Right forelimb (tissue), 1 donor: ENCODE results near the gene RAD51AP2.
"Not testable (repeated sequence)": the region's sequence is repeated elsewhere in the genome, so short reads cannot be mapped to it uniquely, and the experiment has no call there.

Source experiments
- DNase-seq: peaks from one replicate; pipeline ENCODE4 v3.0.0-alpha.2; 2018

The RAD51AP2 gene

DNA sequence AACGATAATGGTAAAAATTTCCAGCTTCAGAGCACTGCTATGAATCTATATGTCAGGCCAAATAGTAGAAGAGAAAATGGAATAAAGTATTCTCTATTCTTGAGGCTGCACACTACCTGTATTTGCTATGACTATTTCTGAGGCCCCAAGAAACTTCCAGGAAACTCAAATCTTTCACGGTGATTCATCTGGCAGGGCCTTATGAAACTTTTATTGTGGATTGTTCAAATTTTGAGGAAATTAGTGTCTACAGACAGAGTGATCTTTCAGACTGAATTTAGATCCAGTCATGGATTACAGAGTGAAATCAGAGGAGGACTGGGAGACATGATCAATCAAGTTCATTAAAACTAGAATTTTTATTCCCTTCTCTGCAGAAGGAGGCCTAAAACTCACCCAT is 18.2 kb upstream of the RAD51AP2 start:
- no peak for DNase-seq

DNA sequence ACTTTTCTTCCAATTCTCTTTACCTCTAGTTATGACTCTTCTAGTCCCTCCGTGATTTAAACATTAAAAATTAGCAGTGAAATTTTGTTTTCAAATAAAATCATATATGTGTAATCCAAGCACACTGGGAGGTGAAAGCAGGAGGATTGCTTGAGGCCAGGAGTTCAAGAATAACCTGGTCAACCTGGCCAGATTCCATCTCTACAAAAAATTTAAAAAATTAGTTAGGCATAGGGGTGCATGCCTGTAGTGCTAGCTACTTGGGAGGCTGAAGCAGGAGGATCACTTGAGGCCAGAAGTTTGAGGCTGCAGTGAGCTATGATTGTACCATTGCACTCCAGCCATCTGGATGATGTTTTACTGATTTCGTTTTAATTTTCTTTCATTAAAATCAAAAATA is 15.3 kb upstream of the RAD51AP2 start:
- no peak for DNase-seq

DNA sequence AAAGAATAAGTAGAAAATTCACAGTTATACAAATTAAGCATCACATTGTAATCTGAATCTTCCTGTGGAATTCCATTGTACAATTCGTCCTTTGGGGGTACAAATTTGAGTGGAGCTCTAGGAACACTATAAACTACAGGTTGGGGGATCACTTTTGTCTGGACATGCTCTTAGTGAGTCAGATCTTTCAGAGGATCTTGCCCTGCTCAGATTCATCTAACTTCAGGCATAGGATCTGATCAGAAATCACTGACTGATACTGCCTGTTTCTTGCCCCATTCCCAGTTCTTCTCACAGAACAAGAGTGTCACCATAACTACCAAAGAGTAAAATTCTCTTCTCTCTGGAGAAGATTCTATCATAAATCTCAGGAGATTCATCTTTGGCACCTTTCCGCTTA is 11.5 kb upstream of the RAD51AP2 start:
- no peak for DNase-seq

DNA sequence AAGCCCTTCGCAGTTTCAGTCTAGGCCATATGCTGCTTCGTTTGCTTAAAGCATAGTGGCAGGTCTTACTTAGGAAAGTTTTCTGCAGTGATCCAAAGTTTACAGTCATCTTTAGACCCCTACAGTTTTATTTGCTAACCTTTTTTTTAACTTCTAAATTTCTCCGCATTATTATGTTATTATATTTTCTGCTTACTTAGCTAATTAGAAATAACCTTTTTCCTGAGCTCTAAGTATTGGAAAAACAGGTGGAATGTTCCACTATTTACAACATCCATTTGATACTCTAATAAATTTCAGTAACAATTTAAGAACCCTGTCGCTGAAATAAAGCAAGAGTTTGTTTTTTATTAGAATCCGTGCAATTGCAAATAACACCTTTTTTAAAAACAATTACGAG is 4.1 kb upstream of the RAD51AP2 start:
- DNase-seq = no peak

GRCh38 chr2:17521621-17522020 is 3.4 kb upstream of the RAD51AP2 start:
- no peak for DNase-seq

GRCh38 chr2:17520761-17521160 is 2.5 kb upstream of the RAD51AP2 start:
- no peak for DNase-seq

GRCh38 chr2:17519486-17519885 is 1.2 kb upstream of the RAD51AP2 start:
- DNase-seq = no peak

DNA sequence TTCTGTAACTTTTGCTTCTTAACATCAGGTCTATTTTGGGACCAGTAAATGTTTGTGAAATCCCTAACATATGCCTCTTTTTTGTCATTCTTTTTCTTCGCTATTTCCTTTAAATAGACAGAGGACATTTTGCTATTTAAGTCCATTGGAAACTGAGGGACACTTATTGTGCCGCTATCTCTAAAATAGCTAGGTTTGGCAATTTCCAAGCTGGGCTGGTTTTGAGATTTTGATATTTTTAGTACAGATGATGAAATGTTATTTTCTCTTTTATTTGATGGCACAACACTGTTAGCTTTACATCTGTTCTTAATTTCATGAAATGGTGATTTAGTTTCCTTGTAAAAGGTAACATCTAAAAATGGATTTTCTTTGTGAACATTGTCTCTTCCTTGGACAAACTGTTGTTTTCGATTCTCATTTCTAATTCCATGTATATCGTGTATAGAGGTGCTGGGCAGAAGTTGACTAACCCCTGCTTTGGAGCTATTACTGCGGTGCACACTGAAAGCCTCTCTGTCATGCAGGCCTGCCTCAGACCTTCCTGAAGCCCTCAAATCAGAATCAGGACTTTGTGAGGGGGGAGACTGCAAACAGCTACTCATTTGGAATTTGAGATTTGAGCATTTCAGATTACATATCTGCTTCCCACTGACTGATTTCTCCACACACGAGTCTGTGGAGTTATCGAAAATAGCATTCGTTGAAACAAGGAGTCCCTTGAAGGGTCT is 594 bp downstream of the RAD51AP2 start:
- DNase-seq = no peak

- no peak for DNase-seq
Measured at GRCh38 chr2:17515652-17516051, 2.6 kb downstream of the RAD51AP2 start.

DNA sequence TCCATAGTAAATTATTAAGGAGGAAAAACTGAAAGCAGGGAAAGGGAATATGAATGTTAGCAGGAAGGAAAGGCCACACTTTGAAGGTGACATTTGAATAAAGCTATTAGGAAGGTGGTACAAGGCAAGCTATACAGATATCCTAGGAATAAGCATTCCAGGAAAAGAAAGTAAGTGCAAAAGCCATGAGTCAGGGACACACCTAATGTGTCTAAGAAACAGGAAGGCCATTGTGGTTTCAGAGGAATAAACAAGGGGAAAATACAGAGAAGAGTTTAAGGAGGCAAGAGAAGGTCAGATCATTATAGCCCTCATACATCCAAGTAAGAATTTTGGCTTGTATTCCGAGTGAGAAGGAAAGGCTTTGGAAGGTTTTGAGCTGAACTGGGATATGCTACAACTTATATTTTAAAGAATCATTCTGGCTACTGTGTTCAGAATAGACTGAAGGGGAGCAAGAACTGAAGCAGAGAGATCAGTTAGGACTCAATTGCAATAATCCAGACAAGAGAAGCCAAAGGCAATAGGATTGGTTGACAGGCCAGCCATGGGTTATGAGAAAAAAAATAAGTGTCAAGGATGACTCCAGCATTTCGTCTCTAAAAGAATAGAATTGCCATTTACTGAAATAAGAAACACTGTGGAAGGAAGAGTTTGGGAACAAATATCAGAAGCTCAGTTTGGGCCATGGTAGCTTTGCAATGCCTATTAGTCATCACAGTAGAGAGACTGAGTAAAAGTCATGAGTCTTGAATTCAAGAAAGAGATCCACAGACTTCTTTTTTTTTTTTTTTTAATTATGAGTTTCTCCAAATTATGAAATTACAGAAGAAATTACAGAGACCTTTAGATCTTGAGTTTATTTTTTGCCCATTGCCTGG is 11.3 kb downstream of the RAD51AP2 start:
- DNase-seq = no peak

DNA sequence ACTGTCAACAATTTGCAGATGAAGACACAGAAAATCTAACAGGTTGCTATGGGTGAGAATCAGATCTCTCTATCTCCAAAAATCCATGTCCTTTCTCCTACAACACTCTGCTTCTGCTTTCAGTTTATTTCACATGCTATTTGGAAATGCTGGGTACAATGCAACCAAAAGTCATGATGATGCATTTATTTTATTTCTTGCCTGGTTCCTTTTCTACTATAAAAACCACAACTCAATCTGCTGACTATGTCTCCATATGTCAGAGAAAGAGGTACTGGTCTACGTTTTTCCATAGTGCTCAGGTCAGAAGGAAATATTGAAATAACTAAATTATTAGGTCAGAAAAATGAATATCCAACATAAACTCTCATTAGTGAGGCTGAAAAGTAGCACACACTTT is 20.5 kb downstream of the RAD51AP2 start:
- no peak for DNase-seq

GRCh38 chr2:17495590-17495989 is 22.6 kb downstream of the RAD51AP2 start:
- DNase-seq = no peak

GRCh38 chr2:17490165-17490564 is 28.1 kb downstream of the RAD51AP2 start:
- DNase-seq = not testable (repeated sequence)

GRCh38 chr2:17488610-17489009 is 29.6 kb downstream of the RAD51AP2 start:
- DNase-seq = not testable (repeated sequence)

- DNase-seq = no peak
Measured at GRCh38 chr2:17483496-17483895, 34.7 kb downstream of the RAD51AP2 start.

- DNase-seq = no peak
Measured at GRCh38 chr2:17482651-17483050, 35.6 kb downstream of the RAD51AP2 start.

DNA sequence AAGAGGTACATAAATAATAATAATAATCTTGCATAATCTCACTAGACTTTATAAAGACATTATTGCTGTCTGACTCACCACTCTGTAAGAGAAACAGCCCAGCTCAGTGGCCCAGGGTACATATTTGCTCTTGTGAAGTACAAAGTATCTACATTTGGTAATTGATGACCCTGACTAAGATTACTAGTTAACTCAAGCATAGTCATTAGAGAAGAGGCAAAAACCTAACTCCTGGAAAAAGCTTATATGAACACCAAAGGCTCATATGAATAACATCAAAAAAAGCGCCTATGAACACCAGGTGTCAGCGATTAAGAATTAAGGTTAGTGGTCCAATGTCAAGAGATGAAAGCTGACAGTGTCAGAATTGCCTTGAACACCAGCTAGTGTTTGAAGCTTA is 38.4 kb downstream of the RAD51AP2 start:
- DNase-seq = no peak

GRCh38 chr2:17476830-17477229 is 41.4 kb downstream of the RAD51AP2 start:
- DNase-seq = no peak

DNA sequence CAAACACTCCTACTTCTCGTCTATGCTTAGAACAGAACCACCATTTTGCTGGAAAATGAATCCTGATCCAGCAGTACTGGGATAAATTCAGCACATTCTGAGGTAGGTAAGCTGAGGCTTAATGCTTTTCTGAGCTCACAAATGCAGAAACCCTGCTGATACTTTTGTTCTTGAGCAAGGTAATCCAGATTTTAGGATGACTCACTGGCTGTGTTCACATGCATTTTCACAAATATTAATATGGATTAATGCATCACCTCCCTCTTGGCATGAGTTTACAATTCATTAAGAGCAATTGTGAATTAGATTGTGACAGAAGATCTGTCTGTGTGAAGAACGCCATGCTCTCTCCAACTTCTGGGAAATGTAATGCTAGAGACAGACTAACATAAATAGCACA is 42.2 kb downstream of the RAD51AP2 start:
- no peak for DNase-seq

DNA sequence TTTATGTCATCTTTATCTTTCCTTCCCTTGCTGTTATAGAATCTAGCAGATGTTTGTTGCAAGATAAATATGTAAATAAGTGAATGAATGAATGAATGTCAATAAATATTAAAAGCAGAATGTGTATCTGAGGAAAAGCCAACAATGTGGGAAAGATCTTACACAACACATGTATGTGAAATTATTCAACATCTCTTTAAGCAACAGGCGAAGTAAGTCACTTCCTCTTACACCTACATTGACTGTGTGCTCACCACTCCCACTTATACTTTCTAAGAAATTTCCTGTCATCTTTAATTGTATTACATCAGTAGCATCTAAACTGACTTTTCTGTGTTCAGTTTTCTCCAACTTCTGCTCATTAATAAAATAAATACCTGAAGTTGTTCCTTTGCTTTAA is 43.0 kb downstream of the RAD51AP2 start:
- no peak for DNase-seq

GRCh38 chr2:17471979-17472378 is 46.3 kb downstream of the RAD51AP2 start:
- no peak for DNase-seq

- no peak for DNase-seq
Measured at GRCh38 chr2:17470855-17471641, 47.2 kb downstream of the RAD51AP2 start.

GRCh38 chr2:17461087-17461475 is 57.2 kb downstream of the RAD51AP2 start:
- DNase-seq = no peak
